Liver (tissue), 9 donors: ENCODE data around the gene CCDC141. TPM values are rescaled to one million over a fixed set of nuclear protein-coding genes. Genes with fewer than 3 reads are reported as not detected.

Experiments
- DNase-seq: peaks from one replicate; pipeline ENCODE4 v3.0.0-alpha.2; 2017; ENCODE audit warnings: low spot score
- H3K27ac ChIP-seq, 2 donors: one replicate each; pipeline ENCODE4 v1.7.0; 2013; ENCODE audit warnings: inconsistent platforms in 2 of 2, low read length in 2 of 2, control low read depth in 1 of 2, low read depth in 1 of 2, mild to moderate bottlenecking in 1 of 2
- H3K27me3 ChIP-seq, 4 donors: one replicate each; pipeline versions ENCODE4 v1.6.1 to v1.7.0; 2013; ENCODE audit warnings: low read length in 3 of 4, inconsistent platforms in 1 of 4, mild to moderate bottlenecking in 1 of 4, moderate library complexity in 1 of 4; ENCODE audit not compliant: control insufficient read depth in 4 of 4, insufficient read depth in 4 of 4
- H3K36me3 ChIP-seq, 4 donors: one replicate each; pipeline versions ENCODE4 v1.6.1 to v1.7.0; 2013; ENCODE audit warnings: low read length in 3 of 4, mild to moderate bottlenecking in 3 of 4, low read depth in 1 of 4, moderate library complexity in 1 of 4; ENCODE audit not compliant: control insufficient read depth in 4 of 4, insufficient read depth in 3 of 4
- H3K4me1 ChIP-seq, 4 donors: one replicate each; pipeline versions ENCODE4 v1.6.1 to v1.7.0; 2013; ENCODE audit warnings: low read length in 3 of 4, mild to moderate bottlenecking in 3 of 4, moderate library complexity in 1 of 4; ENCODE audit not compliant: control insufficient read depth in 4 of 4, insufficient read depth in 4 of 4
- H3K4me3 ChIP-seq, 3 donors: one replicate each; pipeline versions ENCODE4 v1.6.1 to v1.7.0; 2013; ENCODE audit warnings: low read length in 3 of 3, control low read depth in 1 of 3, low read depth in 1 of 3, mild to moderate bottlenecking in 1 of 3
- H3K9ac ChIP-seq, 2 donors: one replicate each; pipeline ENCODE4 v1.7.0; 2013; ENCODE audit warnings: low read length in 2 of 2, mild to moderate bottlenecking in 2 of 2, moderate library complexity in 2 of 2, control low read depth in 1 of 2, low read depth in 1 of 2
- H3K9me3 ChIP-seq, 4 donors: one replicate each; pipeline versions ENCODE4 v1.6.1 to v1.7.0; 2013; ENCODE audit warnings: low read length in 3 of 4; ENCODE audit not compliant: control insufficient read depth in 4 of 4
- EGR1 ChIP-seq, 2 donors: IDR thresholded peaks; 2 replicates each; pipeline ENCODE4 v1.6.1; 2016 to 2018; ENCODE audit warnings: antibody characterized with exemption in 2 of 2, low read depth in 2 of 2
- FOXA1 ChIP-seq: IDR thresholded peaks from 2 replicates; pipeline ENCODE4 v1.6.1; 2016; ENCODE audit warnings: antibody characterized with exemption
- FOXA2 ChIP-seq: IDR thresholded peaks from 2 replicates; pipeline ENCODE4 v1.6.1; 2016; ENCODE audit warnings: antibody characterized with exemption
- GABPA ChIP-seq, 2 donors: IDR thresholded peaks in 1 of 2; conservative IDR thresholded peaks in 1 of 2; 2 replicates each; pipeline ENCODE4 v1.6.1; 2016; ENCODE audit warnings: antibody characterized with exemption in 2 of 2, mild to moderate bottlenecking in 1 of 2, moderate library complexity in 1 of 2
- HNF4A ChIP-seq, 2 donors: conservative IDR thresholded peaks; 2 replicates each; pipeline ENCODE4 v1.6.1; 2016; ENCODE audit warnings: antibody characterized with exemption in 2 of 2, mild to moderate bottlenecking in 2 of 2
- HNF4G ChIP-seq: IDR thresholded peaks from 2 replicates; pipeline ENCODE4 v1.6.1; 2016; ENCODE audit warnings: antibody characterized with exemption
- JUND ChIP-seq, 2 donors: IDR thresholded peaks; 2 replicates each; pipeline ENCODE4 v1.6.1; 2016; ENCODE audit warnings: antibody characterized with exemption in 2 of 2
- NR2F2 ChIP-seq: IDR thresholded peaks from 2 replicates; pipeline ENCODE4 v1.6.1; 2016; ENCODE audit warnings: antibody characterized with exemption
- RAD21 ChIP-seq, 2 donors: IDR thresholded peaks; 2 replicates each; pipeline ENCODE4 v1.6.1; 2016; ENCODE audit warnings: antibody characterized with exemption in 2 of 2, mild to moderate bottlenecking in 2 of 2
- RXRA ChIP-seq, 2 donors: IDR thresholded peaks; 2 replicates each; pipeline ENCODE4 v1.6.1; 2017 to 2018; ENCODE audit warnings: antibody characterized with exemption in 2 of 2, mild to moderate bottlenecking in 1 of 2
- SP1 ChIP-seq: IDR thresholded peaks from 2 replicates; pipeline ENCODE4 v1.6.1; 2018; ENCODE audit warnings: antibody characterized with exemption, mild to moderate bottlenecking
- TAF1 ChIP-seq: conservative IDR thresholded peaks from 2 replicates; pipeline ENCODE4 v1.6.1; 2016; ENCODE audit warnings: antibody characterized with exemption, mild to moderate bottlenecking
- YY1 ChIP-seq: IDR thresholded peaks from 2 replicates; pipeline ENCODE4 v1.6.1; 2016; ENCODE audit warnings: antibody characterized with exemption, mild to moderate bottlenecking
- WGBS: extraction: QIAGEN DNeasy Blood & Tissue Kit; methylation state at CpG from one replicate; pipeline ENCODE4 v1.1.7; 2013; 5-methylcytosine and 5-hydroxymethylcytosine counted together
- polyA plus RNA-seq, 2 donors: library from polyadenylated mRNA; stranded (reverse) in 1 of 2; unstranded in 1 of 2; fragments of 200-250 nt in 1 of 2; fragments of >200 nt in 1 of 2; fragmentation: Nextera tagmentation in 1 of 2; extraction: Ambion mirVana in 1 of 2; gene quantifications; one replicate each; pipeline versions ENCODE4 v1.2.1 to v1.2.3, GENCODE V29; 2013 to 2015
- total RNA-seq, 2 donors: library from RNA; depleted of rRNA; stranded (reverse); fragments of >200 nt; gene quantifications; one replicate each; pipeline ENCODE4 v1.2.3, GENCODE V29; 2014
- TF ChIP-seq, protein P1 (sequence below): fragments of 150-350 bp; IDR thresholded peaks from 2 replicates; pipeline ENCODE4 v1.5.1; 2017; ENCODE audit warnings: improper control_type of control experiment, low read depth, low read length; ENCODE audit not compliant: missing input control
- TF ChIP-seq, protein P2 (sequence below): IDR thresholded peaks from 2 replicates; pipeline ENCODE4 v1.6.1; 2016; ENCODE audit warnings: antibody characterized with exemption
- TF ChIP-seq, protein P3 (sequence below): IDR thresholded peaks from 2 replicates; pipeline ENCODE4 v1.6.1; 2016; ENCODE audit warnings: antibody characterized with exemption
- TF ChIP-seq, protein P4 (sequence below): IDR thresholded peaks from 2 replicates; pipeline ENCODE4 v1.6.1; 2016; ENCODE audit warnings: antibody characterized with exemption
- donor health status: healthy.
- donor health status: healthy.
- donor health status: healthy.
- donor health status: healthy.
- donor health status: healthy.

The CCDC141 gene
- total and polyA plus RNA-seq, 4 donors: 0.05 to 1.0 (median 0.39) TPM

DNA sequence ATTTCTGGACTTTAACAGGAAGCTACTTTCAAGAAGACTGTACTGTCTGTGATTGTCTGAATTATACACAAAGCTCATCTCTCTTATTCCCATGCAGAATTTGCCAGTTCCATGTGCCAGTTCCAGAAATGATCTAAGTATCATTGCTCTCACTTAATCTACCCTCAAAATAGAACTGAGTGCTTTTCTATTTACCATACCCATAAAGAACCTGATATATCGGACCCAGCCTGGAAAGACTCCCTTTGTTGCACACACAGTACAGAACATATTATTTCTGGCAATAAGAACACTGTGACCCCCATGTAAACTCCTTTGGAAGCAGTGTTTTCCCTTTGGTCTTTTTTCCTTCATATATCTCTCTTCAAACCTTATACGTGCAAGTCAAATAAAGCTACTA, 140.4 kb downstream of the CCDC141 start:
- no peak overlapping the region for H3K9ac ChIP-seq
- 82% methylated on average over 2 of the region's 2 CpGs for WGBS
- no peak overlapping the region for H3K4me3 ChIP-seq
- TF ChIP-seq NR2F2 (no peak), FOXA1 (no peak), JUND (IDR thresholded peaks at IDR 0.05) (no peak), YY1 (no peak), RAD21 (IDR thresholded peaks at IDR 0.05) (no peak), HNF4A (conservative IDR thresholded peaks at IDR 0.05) (no peak), RXRA (IDR thresholded peaks at IDR 0.05) (no peak), FOXA2 (no peak), HNF4G (no peak), GABPA (IDR thresholded peaks at IDR 0.05 in 1 of 2, conservative IDR thresholded peaks at IDR 0.05 in 1 of 2) (no peak), EGR1 (IDR thresholded peaks at IDR 0.05; ENCODE audit: low read depth in 2 of 2) (no peak), TAF1 (no peak)
- TF ChIP-seq, protein P1, sequence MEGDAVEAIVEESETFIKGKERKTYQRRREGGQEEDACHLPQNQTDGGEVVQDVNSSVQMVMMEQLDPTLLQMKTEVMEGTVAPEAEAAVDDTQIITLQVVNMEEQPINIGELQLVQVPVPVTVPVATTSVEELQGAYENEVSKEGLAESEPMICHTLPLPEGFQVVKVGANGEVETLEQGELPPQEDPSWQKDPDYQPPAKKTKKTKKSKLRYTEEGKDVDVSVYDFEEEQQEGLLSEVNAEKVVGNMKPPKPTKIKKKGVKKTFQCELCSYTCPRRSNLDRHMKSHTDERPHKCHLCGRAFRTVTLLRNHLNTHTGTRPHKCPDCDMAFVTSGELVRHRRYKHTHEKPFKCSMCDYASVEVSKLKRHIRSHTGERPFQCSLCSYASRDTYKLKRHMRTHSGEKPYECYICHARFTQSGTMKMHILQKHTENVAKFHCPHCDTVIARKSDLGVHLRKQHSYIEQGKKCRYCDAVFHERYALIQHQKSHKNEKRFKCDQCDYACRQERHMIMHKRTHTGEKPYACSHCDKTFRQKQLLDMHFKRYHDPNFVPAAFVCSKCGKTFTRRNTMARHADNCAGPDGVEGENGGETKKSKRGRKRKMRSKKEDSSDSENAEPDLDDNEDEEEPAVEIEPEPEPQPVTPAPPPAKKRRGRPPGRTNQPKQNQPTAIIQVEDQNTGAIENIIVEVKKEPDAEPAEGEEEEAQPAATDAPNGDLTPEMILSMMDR: no peak
- TF ChIP-seq, protein P2, sequence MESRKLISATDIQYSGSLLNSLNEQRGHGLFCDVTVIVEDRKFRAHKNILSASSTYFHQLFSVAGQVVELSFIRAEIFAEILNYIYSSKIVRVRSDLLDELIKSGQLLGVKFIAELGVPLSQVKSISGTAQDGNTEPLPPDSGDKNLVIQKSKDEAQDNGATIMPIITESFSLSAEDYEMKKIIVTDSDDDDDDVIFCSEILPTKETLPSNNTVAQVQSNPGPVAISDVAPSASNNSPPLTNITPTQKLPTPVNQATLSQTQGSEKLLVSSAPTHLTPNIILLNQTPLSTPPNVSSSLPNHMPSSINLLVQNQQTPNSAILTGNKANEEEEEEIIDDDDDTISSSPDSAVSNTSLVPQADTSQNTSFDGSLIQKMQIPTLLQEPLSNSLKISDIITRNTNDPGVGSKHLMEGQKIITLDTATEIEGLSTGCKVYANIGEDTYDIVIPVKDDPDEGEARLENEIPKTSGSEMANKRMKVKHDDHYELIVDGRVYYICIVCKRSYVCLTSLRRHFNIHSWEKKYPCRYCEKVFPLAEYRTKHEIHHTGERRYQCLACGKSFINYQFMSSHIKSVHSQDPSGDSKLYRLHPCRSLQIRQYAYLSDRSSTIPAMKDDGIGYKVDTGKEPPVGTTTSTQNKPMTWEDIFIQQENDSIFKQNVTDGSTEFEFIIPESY: no peak
- TF ChIP-seq, protein P3, sequence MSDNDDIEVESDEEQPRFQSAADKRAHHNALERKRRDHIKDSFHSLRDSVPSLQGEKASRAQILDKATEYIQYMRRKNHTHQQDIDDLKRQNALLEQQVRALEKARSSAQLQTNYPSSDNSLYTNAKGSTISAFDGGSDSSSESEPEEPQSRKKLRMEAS: no peak
- TF ChIP-seq, protein P4, sequence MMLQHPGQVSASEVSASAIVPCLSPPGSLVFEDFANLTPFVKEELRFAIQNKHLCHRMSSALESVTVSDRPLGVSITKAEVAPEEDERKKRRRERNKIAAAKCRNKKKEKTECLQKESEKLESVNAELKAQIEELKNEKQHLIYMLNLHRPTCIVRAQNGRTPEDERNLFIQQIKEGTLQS: no peak
- no peaks in the 10 kb centered on the region for H3K36me3 ChIP-seq
- no peak for DNase-seq
- no peaks in the 10 kb centered on the region for H3K9me3 ChIP-seq
- H3K27me3 ChIP-seq: no peaks in the 10 kb centered on the region
- H3K27ac ChIP-seq: no peak overlapping the region
- no peaks in the 10 kb centered on the region for H3K4me1 ChIP-seq

DNA sequence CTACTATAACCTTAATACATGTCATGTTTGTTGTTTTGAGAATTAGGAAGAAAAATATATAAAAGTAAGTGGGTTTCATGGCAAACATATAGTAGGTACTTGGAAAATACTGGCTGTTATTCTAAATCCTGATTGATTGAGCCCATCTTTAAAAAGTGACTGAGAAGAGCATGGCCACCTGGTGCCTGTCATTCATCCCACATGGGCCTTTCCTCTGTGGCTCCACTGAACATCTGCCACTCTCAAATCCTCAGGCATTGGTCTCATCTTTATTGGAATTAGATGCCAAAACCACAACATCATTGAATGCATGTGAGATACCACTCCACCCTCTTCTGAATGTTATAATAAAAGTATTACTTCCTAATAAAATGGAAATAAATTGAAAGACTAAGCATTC, 141.1 kb downstream of the CCDC141 start:
- Histone ChIP-seq H3K4me3 (no peak overlapping the region), H3K9ac (no peak overlapping the region), H3K36me3 (no peaks in the 10 kb centered on the region), H3K9me3 (no peaks in the 10 kb centered on the region), H3K27ac (no peak overlapping the region), H3K27me3 (no peaks in the 10 kb centered on the region), H3K4me1 (no peaks in the 10 kb centered on the region)
- DNase-seq: no peak
- TF ChIP-seq SP1 (no peak), RXRA (IDR thresholded peaks at IDR 0.05) (no peak), JUND (IDR thresholded peaks at IDR 0.05) (no peak)
- TF ChIP-seq, protein P4: no peak
